Ramos (cell line): ENCODE data around the gene NEURL1.

Experiments used
- in situ Hi-C: fragments of 300-500 bp; cut with MboI; formaldehyde crosslinking; loops from one replicate; pipeline ENCODE4 v1.14.3; 2022; ENCODE audit warnings: low sequenced_read_pairs; ENCODE audit not compliant: unreplicated experiment

NEURL1 gene

GRCh38 chr10:103575416-103576075 lies 82.0 kb downstream of the NEURL1 start:
- in situ Hi-C loops: no loop called here

- in situ Hi-C loops: no loop called here
Observed at GRCh38 chr10:103576076-103576471, 82.6 kb downstream of the NEURL1 start.

GRCh38 chr10:103576862-103577261 lies 83.4 kb downstream of the NEURL1 start:
- in situ Hi-C loops: no loop called here

- in situ Hi-C loops: no loop called here
Observed at GRCh38 chr10:103578782-103579382, 85.4 kb downstream of the NEURL1 start.

GRCh38 chr10:103580011-103580410 lies 86.5 kb downstream of the NEURL1 start:
- in situ Hi-C loops: no loop called here

- in situ Hi-C loops: no loop called here
Observed at GRCh38 chr10:103580430-103580829, 86.9 kb downstream of the NEURL1 start.

- in situ Hi-C loops: no loop called here
Observed at GRCh38 chr10:103581499-103581898, 88.0 kb downstream of the NEURL1 start.

GRCh38 chr10:103582331-103583123 lies 89.0 kb downstream of the NEURL1 start:
- in situ Hi-C loops: no loop called here

GRCh38 chr10:103583871-103584215 lies 90.3 kb downstream of the NEURL1 start:
- in situ Hi-C loops: no loop called here

GRCh38 chr10:103584216-103585010 lies 90.9 kb downstream of the NEURL1 start:
- in situ Hi-C loops: no loop called here

- in situ Hi-C loops: no loop called here
Observed at GRCh38 chr10:103585011-103585405, 91.5 kb downstream of the NEURL1 start.

GRCh38 chr10:103587073-103587472 lies 93.6 kb downstream of the NEURL1 start:
- in situ Hi-C loops: no loop called here

- in situ Hi-C loops: no loop called here
Observed at GRCh38 chr10:103589074-103589630, 95.6 kb downstream of the NEURL1 start.

GRCh38 chr10:103590060-103590459 lies 96.6 kb downstream of the NEURL1 start:
- in situ Hi-C loops: no loop called here

GRCh38 chr10:103590744-103591291 lies 97.3 kb downstream of the NEURL1 start:
- in situ Hi-C loops: no loop called here

- in situ Hi-C loops: no loop called here
Observed at GRCh38 chr10:103592186-103593021, 98.9 kb downstream of the NEURL1 start.

GRCh38 chr10:103593022-103593570 lies 99.6 kb downstream of the NEURL1 start:
- in situ Hi-C loops: no loop called here

- in situ Hi-C loops: no loop called here
Observed at GRCh38 chr10:103595933-103596726, 102.6 kb downstream of the NEURL1 start.
